HG02588 (cell line): Measurements from ENCODE around the gene S100A7.
"Not testable (repeated sequence)": the region's sequence is repeated elsewhere in the genome, so short reads cannot be mapped to it uniquely, and the experiment has no call there.

Source experiments
- ATAC-seq: cut with Tn5 transposase; IDR thresholded peaks from one replicate; pipeline ENCODE4 v1.9.1; 2021; ENCODE audit warnings: mild to moderate bottlenecking, moderate library complexity; ENCODE audit not compliant: unreplicated experiment

S100A7 gene

GRCh38 chr1:153431928-153432327, 28.5 kb downstream of the S100A7 start:
- no peak for ATAC-seq

- ATAC-seq: no peak
These were observed 29.0 kb downstream of the S100A7 start for GRCh38 chr1:153431427-153431826.

DNA sequence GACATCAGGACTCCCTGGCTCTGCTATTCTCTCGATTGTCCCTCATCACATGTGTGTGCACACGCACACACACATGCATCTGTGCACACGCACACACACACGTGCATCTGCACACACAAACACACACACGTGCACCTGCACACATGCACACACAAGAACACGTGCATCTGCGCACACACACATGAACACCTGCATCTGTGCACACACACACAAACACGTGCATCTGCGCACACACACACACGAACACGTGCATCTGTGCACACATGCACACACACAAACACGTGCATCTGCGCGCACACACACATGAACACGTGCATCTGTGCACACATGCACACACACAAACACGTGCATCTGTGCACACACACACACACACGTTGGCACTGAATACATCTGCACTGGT, 29.4 kb downstream of the S100A7 start:
- ATAC-seq: no peak

DNA sequence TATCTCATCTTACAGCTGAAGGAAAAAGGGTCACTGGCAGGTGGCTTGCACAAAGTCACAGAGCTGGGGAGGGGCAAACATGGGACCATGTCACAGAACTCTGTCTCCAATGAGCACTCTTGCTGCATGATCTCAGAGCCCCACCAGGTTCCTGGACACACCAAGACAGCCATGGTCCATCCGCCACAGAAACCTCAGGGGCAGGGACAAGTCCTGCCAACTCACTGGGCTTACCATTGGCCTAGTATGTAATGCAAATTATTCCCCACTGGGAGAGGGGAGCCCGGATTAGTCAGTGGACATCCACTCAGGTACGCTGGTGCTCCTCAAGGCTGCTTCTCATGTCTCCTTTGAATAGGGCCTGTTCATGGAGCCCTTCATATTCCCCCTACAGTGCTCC, 29.9 kb downstream of the S100A7 start:
- ATAC-seq: no peak

- ATAC-seq: no peak
These were observed 30.3 kb downstream of the S100A7 start for GRCh38 chr1:153430166-153430553.

GRCh38 chr1:153429266-153430165, 30.9 kb downstream of the S100A7 start:
- ATAC-seq: no peak

DNA sequence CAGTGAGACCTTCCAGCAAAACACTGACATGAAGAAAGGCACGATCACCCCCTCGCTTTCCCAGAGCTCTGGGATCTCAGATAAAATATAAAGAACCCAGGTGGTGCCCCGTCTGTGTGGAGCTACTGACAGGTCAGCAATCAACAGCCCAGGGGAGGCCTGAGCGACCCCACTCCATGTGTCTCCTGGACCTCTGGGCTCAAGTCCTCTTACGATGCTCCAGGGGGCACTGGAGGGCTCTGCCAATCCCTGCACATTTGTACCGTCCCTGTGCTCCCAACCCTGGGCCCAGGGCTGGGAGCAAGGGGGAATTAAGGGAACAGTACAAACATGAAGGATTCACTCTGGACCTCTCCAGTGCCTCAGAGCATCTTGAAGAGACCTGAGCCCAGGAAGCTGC, 31.7 kb downstream of the S100A7 start:
- ATAC-seq: no peak

DNA sequence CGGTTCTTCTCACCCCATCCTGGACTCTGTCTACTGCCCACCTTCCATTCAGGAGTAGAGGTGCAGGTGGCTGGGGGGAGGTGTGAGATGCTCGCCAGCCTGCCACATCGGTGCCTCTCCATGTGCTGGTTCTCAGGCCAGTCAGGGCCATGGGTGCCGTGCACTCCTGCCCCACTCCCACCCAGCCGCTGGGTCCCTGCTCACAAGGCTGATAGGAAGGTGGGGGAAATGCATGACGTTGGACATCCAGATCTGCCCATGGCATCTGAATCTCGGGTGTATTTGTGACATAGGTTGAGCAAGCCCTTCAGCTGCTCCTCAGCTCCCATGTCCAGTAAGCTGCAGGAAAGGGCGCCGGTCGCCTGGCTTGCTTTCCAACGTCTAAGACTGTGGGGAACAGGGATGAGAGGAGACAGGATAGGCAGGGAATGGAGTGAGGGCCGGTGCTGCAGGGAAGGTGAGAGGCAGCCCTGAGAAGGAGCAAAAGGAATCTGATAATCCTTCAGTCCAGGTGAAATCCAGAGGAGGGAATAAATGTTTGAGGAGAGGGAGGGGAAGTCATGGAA, 32.3 kb downstream of the S100A7 start:
- no peak for ATAC-seq

GRCh38 chr1:153426809-153427208, 33.6 kb downstream of the S100A7 start:
- no peak for ATAC-seq

GRCh38 chr1:153422450-153423068, 37.9 kb downstream of the S100A7 start:
- ATAC-seq: no peak

- ATAC-seq: no peak
These were observed 40.1 kb downstream of the S100A7 start for GRCh38 chr1:153420306-153420705.

GRCh38 chr1:153419436-153419793, 41.0 kb downstream of the S100A7 start:
- ATAC-seq: not testable (repeated sequence)

- ATAC-seq: not testable (repeated sequence)
These were observed 41.6 kb downstream of the S100A7 start for GRCh38 chr1:153418758-153419435.

DNA sequence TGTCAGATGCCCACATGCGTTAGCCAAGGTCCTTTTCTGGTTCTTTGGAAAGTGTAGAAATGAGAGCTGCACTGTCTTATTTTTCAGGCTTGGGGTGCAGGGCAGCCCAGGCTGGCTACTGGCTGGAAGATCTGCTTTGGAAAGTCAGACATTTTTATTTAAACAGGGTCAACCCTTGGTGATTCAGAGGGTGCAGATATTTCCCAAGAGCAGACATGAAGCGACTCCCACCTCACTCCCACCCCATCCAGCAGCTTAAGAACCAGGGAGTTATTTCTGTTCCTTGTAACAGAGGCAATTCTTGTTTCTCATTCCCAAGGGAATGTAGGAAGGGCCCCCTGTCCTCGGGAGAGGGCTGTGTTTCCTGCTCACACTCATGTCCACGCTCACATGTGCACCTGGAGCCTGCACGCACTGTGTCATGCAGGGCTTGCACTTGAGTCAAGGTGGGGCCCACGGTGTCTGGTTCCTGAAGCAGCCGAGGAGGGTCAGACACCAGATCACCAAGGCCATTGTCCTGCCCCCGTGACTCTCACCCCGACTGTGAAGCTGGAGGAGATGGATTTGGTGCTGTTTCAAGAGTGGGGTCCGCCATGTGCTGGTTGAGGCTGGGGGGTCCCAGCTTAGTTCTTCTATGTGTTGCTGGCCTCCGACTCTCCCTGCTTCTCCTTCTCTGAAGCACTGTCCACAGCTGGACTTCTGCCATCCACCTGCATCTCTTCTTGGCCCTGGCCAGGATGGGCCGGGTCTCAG, 43.1 kb downstream of the S100A7 start:
- no peak for ATAC-seq

DNA sequence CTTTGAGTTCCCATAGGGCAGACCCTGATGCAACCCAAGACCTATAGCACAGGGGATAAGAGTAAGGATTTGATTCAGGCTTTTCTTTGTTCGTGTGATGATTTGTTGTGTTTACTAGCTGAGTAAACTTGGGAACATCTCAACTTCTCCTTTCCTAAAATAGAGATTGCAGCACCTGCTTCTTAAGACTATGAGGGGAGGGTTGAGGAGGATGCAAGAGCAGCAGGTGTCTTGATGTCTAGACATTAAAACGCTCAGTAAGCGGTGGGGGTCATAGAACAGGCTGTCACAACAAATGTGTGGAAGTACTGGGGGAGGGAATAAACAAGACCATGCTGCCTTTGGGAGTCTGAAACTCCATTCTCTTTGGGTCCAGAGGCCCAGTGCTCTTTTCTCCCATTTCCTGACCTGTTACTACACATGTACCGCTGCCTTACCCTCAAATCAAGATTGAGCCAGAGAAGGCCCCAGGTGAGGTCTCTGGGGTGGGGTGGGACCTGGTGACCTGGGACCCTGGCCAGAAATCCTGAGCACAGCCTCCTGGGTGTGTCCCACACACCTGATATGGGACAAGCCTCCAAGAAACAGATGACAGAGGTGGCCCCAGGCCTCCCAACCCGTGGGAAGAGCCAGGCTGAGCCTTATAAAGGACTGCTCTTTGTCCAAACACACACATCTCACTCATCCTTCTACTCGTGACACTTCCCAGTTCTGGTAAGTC, 44.4 kb downstream of the S100A7 start, which contains the start of gene S100A7A:
Gene S100A7A, plus strand, starts transcription at position 671 of the 721 bp plus-strand sequence. CDS start 1,563 bp downstream, outside the sequence.
- ATAC-seq: no peak

GRCh38 chr1:153413961-153414360, 46.5 kb downstream of the S100A7 start:
- not testable (repeated sequence) for ATAC-seq
